Endothelial cell of umbilical vein (primary cell): Measurements from ENCODE around the gene PIGB. TPM values are rescaled to one million over a fixed set of nuclear protein-coding genes. Genes with fewer than 3 reads are reported as not detected.

ENCODE experiments used
- BruUV-seq: library from RNA; stranded (reverse); fragments of 400-500 nt; replicated peaks from 2 replicates; lab custom pipeline; 2021; lab: Mats Ljungman, UMichigan
- CTCF ChIA-PET: fragments of 300-600, 350-600 bp; sonication (Branson Sonifier 250); formaldehyde crosslinking; loops from one replicate; lab custom pipeline; 2021; ENCODE audit warnings: antibody characterized with exemption, inconsistent platforms; lab: Charles Lee
- POLR2A ChIA-PET: fragments of 300-600, 350-600 bp; sonication (Branson Sonifier 250); formaldehyde crosslinking; loops from one replicate; lab custom pipeline; 2021; ENCODE audit warnings: antibody characterized with exemption, inconsistent platforms; lab: Charles Lee
- DNase-seq: peaks from one replicate; pipeline ENCODE4 v3.0.0-alpha.2; 2011; ENCODE audit warnings: low read depth, low spot score
- FAIRE-seq: peaks from 2 replicates; lab custom pipeline; 2011; peaks lifted over from hg19 to GRCh38; lab: Jason Lieb, UNC
- H2AFZ ChIP-seq: 2 replicates; pipeline ENCODE4 v1.6.0; 2012; ENCODE audit warnings: low read depth, low read length, control low read depth, inconsistent platforms
- H3K27ac ChIP-seq: 2 replicates; pipeline ENCODE4 v1.5.1; 2011; ENCODE audit warnings: low read depth, mild to moderate bottlenecking, control low read depth, low read length, moderate library complexity; ENCODE audit not compliant: insufficient read depth
- H3K27me3 ChIP-seq, 2 experiments: 2 replicates each; pipeline versions ENCODE4 v1.6.0 to v1.6.1; 2011; ENCODE audit warnings: low read length in 2 of 2, mixed read lengths in 1 of 2; ENCODE audit not compliant: control insufficient read depth in 2 of 2, insufficient read depth in 2 of 2
- H3K36me3 ChIP-seq, 2 experiments: 2 replicates in 1 of 2; 3 replicates in 1 of 2; pipeline ENCODE4 v1.5.1; 2011; ENCODE audit warnings: low read length in 2 of 2, mild to moderate bottlenecking in 1 of 2, moderate library complexity in 1 of 2; ENCODE audit not compliant: control insufficient read depth in 2 of 2, insufficient read depth in 2 of 2; ENCODE audit errors: extremely low read depth in 1 of 2
- H3K4me1 ChIP-seq: 3 replicates; pipeline ENCODE4 v1.5.1; 2011; ENCODE audit warnings: mild to moderate bottlenecking, low read length; ENCODE audit not compliant: control insufficient read depth, insufficient read depth; ENCODE audit errors: extremely low read depth
- H3K4me2 ChIP-seq: 2 replicates; pipeline ENCODE4 v1.6.1; 2011; ENCODE audit warnings: low read length, control low read depth, mixed read lengths; ENCODE audit not compliant: insufficient read depth
- H3K4me3 ChIP-seq, 3 experiments: fragments of 200-600 bp in 1 of 3; sonication (generic), shearing (Covaris generic) in 1 of 3; replicated peaks in 1 of 3; 2 replicates each; pipeline ENCODE4 v1.5.1; 2011 to 2016; ENCODE audit warnings: control low read depth in 3 of 3, low read length in 3 of 3, mild to moderate bottlenecking in 2 of 3, inconsistent platforms in 1 of 3, low read depth in 1 of 3, moderate library complexity in 1 of 3; ENCODE audit not compliant: insufficient read depth in 1 of 3
- H3K79me2 ChIP-seq: 2 replicates; pipeline ENCODE4 v1.6.0; 2012; ENCODE audit warnings: low read length, inconsistent platforms; ENCODE audit not compliant: control insufficient read depth, insufficient read depth
- H3K9ac ChIP-seq: replicated peaks from 2 replicates; pipeline ENCODE3; 2011; ENCODE audit warnings: low read length, control low read depth; ENCODE audit not compliant: insufficient read depth; ENCODE audit errors: extremely low read depth
- H3K9me1 ChIP-seq: replicated peaks from 3 replicates; pipeline ENCODE4 v1.6.0; 2011; ENCODE audit warnings: mild to moderate bottlenecking, low read length; ENCODE audit not compliant: control insufficient read depth, insufficient read depth; ENCODE audit errors: extremely low read depth
- H3K9me3 ChIP-seq: replicated peaks from 2 replicates; pipeline ENCODE4 v1.5.1; 2012; ENCODE audit warnings: low read length, inconsistent platforms; ENCODE audit not compliant: control insufficient read depth, insufficient read depth
- H4K20me1 ChIP-seq: replicated peaks from 2 replicates; pipeline ENCODE3; 2011; ENCODE audit warnings: mild to moderate bottlenecking, low read length; ENCODE audit not compliant: control insufficient read depth, insufficient read depth; ENCODE audit errors: extremely low read depth
- FOS ChIP-seq: IDR thresholded peaks from 2 replicates; pipeline ENCODE4 v1.6.1; 2011; ENCODE audit warnings: mild to moderate bottlenecking, low read length, moderate library complexity, borderline replicate concordance; ENCODE audit not compliant: insufficient read depth
- GATA2 ChIP-seq: IDR thresholded peaks from 2 replicates; pipeline ENCODE4 v1.7.0; 2011; ENCODE audit warnings: low read depth, mild to moderate bottlenecking, moderate library complexity, mixed read lengths, low read length; ENCODE audit not compliant: insufficient read length, insufficient read depth
- MYC ChIP-seq: IDR thresholded peaks from one replicate; pipeline ENCODE4 v1.6.1; 2011; ENCODE audit warnings: mild to moderate bottlenecking, low read depth, low read length
- POLR2AphosphoS5 ChIP-seq: IDR thresholded peaks from 2 replicates; pipeline ENCODE4 v1.6.1; 2012; ENCODE audit warnings: low read depth, mild to moderate bottlenecking, control low read depth, low read length, moderate library complexity; ENCODE audit not compliant: insufficient read depth
- dilution Hi-C: fragments of 300-500 bp; cut with MboI; formaldehyde crosslinking; loops from one replicate; pipeline ENCODE4 v1.15.0; 2019; ENCODE audit warnings: low sequenced_read_pairs; ENCODE audit not compliant: extremely low pct_ligation_motif_present
- intact Hi-C: fragments of 100-400 bp; cut with micrococcal nuclease; formaldehyde crosslinking; loops from one replicate; pipeline ENCODE4 v1.10.0; 2022
- polyA plus RNA-seq, 4 experiments: library from polyadenylated mRNA; depleted of rRNA in 3 of 4; stranded (reverse) in 3 of 4; unstranded in 1 of 4; fragments of >200 nt; gene quantifications; 2 replicates each; pipeline versions ENCODE4 v1.2.1 to v1.2.3, GENCODE V29; 2011 to 2012; ENCODE audit warnings: missing spikeins in 1 of 4
- total RNA-seq: library from RNA; stranded (reverse); gene quantifications from 2 replicates; pipeline ENCODE4 v1.2.3, GENCODE V29; 2021
- TF ChIP-seq, protein P1 (sequence below): IDR thresholded peaks from 2 replicates; pipeline ENCODE4 v1.6.1; 2011; ENCODE audit not compliant: insufficient read depth, insufficient read length
- TF ChIP-seq, protein P2 (sequence below), 2 donors: IDR thresholded peaks; 1 replicate in 1 of 2; 2 replicates in 1 of 2; pipeline ENCODE4 v1.5.1; 2011; ENCODE audit warnings: low read length in 2 of 2, mild to moderate bottlenecking in 2 of 2, moderate library complexity in 2 of 2, control low read depth in 1 of 2, inconsistent platforms in 1 of 2, low read depth in 1 of 2; ENCODE audit not compliant: insufficient read depth in 1 of 2; ENCODE audit errors: extremely low read depth in 1 of 2

PIGB gene
- total and polyA plus RNA-seq, 2 donors (not counting 3 experiments of a cell fraction or from before 2014, with no cell fraction given), result 14.1 to 23.9 TPM

DNA sequence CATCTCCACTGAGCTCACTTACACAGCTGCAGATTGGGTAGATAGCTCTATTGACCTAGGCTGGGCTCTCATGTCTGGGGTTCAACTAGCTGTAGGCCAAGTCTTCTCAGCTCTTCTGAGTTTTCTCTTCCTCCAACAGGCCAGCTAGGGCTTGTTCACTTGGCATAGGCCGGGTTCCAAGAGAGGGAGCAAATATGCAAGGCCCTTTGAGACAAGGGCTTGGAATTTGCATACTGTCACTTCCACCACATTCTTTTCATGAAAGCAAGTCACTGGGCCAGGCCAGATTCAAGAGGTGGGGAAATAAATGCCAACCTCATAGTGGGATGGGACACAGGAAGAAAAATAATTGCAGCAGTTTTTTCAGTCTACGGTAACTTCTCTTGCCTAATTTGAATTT lies 25.2 kb downstream of the PIGB start:
- dilution Hi-C loops (no loop called here), intact Hi-C loops (no loop called here)
- H3K79me2 ChIP-seq, result no peaks in the 10 kb centered on the region
- no peak overlapping the region for H3K4me3 ChIP-seq
- DNase-seq (no peak), FAIRE-seq (no peak)
- H3K27me3 ChIP-seq, result no peaks in the 10 kb centered on the region
- no peak overlapping the region for H3K27ac ChIP-seq
- no peaks in the 10 kb centered on the region for H4K20me1 ChIP-seq
- BruUV-seq, result no TSS peak
- no peaks in the 10 kb centered on the region for H3K9me3 ChIP-seq
- CTCF ChIA-PET, result interaction anchor here (1.0 kb wide), 1 partner anchor 10 kb away, joined by 3 read pairs; no protein-coding TSS in a partner anchor
- H3K4me2 ChIP-seq, result no peak overlapping the region
- POLR2A ChIA-PET, result no interaction called here
- no peaks in the 10 kb centered on the region for H3K9me1 ChIP-seq
- H3K4me1 ChIP-seq, result no peaks in the 10 kb centered on the region
- no peak overlapping the region for H2AFZ ChIP-seq
- H3K9ac ChIP-seq, result no peak overlapping the region
- peaks cover 0 to 2% of the 10 kb centered on the region in 2 experiments for H3K36me3 ChIP-seq
- TF ChIP-seq, protein P1, sequence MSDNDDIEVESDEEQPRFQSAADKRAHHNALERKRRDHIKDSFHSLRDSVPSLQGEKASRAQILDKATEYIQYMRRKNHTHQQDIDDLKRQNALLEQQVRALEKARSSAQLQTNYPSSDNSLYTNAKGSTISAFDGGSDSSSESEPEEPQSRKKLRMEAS, result no peak
- no peak for TF ChIP-seq FOS
- TF ChIP-seq POLR2AphosphoS5, result no peak
- TF ChIP-seq, protein P2, sequence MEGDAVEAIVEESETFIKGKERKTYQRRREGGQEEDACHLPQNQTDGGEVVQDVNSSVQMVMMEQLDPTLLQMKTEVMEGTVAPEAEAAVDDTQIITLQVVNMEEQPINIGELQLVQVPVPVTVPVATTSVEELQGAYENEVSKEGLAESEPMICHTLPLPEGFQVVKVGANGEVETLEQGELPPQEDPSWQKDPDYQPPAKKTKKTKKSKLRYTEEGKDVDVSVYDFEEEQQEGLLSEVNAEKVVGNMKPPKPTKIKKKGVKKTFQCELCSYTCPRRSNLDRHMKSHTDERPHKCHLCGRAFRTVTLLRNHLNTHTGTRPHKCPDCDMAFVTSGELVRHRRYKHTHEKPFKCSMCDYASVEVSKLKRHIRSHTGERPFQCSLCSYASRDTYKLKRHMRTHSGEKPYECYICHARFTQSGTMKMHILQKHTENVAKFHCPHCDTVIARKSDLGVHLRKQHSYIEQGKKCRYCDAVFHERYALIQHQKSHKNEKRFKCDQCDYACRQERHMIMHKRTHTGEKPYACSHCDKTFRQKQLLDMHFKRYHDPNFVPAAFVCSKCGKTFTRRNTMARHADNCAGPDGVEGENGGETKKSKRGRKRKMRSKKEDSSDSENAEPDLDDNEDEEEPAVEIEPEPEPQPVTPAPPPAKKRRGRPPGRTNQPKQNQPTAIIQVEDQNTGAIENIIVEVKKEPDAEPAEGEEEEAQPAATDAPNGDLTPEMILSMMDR (IDR thresholded peaks at IDR 0.05; ENCODE audit: extremely low read depth in 1 of 2, insufficient read depth in 1 of 2, low read depth in 1 of 2, low read length in 2 of 2), result no peak
- TF ChIP-seq MYC, result no peak
- no peak for TF ChIP-seq GATA2
